Hematopoietic multipotent progenitor cell treated with erythropoietin and hydrocortisone succinate and interleukin-3 and kit ligand, for 8 days (in vitro differentiated cells): ENCODE data around the gene THSD7A.

Experiments used
- DNase-seq: peaks from one replicate; pipeline ENCODE4 v3.0.0-alpha.2; 2015

THSD7A gene

DNA sequence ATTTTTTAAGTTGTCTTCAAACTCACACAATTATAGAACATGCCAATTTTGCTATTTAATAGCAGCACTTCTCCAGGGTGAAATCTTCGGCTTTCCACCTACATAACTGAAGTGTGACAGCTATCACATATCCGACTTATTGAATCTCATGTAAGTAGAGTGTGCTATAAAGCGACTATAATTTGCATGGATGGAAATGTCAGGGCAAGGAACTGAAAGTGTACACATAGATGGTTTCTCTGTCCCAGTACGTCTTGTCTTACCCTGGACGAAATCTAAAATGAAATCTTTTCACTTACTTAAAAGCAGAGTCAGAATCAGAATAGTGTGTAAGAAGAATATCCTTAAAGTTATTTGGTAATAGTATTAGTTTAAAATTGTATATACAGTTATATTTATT lies 132.3 kb downstream of the THSD7A start:
- no peak for DNase-seq

DNA sequence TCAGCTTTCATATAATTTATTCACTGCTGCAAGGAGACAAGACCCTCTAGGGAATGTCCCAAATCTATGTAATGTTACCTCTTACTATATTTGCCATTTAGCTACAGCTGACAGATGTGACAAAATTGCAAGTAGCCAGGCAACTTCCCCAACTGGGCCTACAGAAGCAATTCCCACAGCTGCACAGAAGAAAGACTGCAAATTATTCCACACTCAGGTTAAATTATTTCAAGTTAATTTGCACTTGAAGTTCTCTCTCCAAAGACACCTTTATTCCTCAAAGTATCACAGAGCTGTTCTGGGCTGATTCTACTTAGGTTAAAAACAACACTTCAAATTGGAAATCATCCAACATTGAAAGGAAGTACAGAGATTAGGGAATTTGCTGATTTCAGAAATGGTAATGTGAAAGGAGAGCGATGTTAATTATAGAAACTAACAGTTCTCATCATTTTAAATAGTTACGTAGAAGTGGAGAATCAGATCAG lies 133.6 kb downstream of the THSD7A start:
- DNase-seq: no peak

DNA sequence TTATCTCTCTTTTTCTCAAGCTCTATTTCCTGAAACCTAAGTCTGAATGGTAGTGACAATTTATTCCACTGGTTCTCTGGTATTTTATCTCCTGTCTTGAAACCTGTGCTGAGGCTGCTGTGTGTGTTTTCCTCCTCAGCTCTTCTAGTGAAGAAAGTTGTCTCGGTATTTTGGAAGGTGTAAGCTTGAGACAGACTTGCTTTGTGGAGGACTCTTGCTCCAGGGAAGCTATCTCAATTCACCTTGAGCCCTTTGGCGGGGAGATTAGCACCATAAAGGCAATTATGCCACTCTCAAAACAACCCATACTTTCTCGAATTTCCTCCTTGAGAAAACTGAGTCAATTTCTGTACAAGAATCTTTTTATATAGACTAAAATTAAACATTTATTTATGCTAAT lies 141.6 kb downstream of the THSD7A start:
- no peak for DNase-seq

DNA sequence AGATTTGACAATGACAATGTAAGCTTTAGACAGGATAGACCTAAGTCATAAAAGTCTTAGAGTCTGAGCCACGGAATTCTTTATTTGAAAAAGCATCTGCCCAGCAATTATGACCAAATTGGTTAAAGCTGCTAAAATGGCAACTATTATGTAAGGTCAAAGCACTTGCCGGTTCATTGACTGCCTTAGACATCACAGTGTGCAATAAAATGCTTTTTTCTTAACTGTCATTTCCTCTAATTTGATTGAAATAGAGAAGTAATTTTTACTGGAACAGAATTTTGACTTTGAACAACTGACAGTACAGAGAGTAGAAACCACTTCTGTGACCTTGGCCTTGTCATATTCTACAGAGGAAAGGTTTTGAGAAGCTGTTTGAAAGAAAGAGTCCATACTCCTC lies 142.9 kb downstream of the THSD7A start:
- no peak for DNase-seq

DNA sequence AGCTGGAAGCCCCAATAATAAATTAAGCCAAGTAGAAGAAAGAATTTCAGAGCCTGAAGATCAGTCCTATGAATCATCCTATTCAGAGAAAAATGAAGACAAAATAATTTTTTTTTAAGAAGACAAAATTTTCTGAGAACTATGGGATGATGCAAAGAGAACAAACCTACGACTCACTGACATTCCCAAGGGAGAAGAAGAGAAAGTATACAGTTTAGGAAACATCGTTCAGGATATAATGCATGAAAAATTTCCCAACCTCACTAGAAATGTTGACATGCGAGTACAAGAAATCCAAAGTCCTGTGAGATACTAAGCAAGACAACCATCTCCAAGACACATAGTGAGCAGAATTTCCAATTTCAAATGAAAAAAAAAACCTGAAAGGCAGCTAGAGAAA lies 150.5 kb downstream of the THSD7A start:
- DNase-seq: no peak

DNA sequence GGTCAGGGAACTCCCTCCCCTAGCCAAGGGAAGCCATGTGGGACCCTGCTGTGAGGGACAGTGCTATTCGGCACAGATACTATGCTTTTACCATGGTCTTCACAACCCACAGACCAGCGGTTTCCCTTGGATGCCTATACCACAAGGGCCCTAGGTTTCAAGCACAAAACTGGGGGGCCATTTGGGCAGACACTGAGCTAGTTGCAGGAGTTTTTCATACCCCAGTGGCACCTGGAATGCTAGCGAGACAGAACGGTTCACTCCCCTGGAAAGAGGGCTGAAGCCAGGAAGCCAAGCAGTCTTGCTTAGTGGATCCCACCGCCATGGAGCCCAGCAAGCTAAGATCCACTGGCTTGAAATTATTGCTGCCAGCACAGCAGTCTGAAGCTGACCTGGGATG lies 156.8 kb downstream of the THSD7A start:
- DNase-seq: no peak

GRCh38 chr7:11668727-11669126 lies 163.3 kb downstream of the THSD7A start:
- no peak for DNase-seq

GRCh38 chr7:11667810-11668185 lies 164.2 kb downstream of the THSD7A start:
- no peak for DNase-seq

DNA sequence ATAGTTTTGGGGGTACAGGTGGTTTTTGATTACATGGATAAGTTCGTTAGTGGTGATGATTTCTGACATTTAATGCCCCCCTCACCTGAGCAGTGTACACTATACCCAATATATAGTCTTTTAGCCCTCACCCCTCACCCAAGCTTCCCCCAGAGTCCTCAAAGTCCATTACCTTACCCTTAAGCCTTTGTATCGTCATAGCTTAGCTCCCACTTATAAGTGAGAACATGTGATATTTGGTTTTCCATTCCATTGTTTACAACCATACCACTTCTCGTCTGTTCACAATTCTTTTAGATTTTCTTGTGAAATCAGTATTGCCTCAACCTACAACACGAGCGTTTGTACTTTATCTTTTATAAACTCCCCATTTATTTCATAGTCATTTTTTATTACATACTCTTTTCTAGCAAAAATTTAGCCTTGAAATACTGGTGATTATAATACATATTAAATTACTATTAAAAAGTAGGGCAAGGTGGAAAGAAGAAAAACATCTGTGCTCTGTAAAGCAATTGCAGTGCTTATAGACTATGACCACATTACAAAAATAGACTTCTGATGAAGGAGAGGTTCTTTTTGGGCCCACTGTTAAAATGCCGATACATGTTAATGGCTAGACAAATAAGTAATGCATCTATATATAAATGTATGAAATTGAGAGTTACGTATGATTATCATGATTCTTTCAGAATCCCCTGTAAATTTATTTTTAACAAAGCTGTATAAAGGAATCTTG lies 164.8 kb downstream of the THSD7A start:
- DNase-seq: no peak

DNA sequence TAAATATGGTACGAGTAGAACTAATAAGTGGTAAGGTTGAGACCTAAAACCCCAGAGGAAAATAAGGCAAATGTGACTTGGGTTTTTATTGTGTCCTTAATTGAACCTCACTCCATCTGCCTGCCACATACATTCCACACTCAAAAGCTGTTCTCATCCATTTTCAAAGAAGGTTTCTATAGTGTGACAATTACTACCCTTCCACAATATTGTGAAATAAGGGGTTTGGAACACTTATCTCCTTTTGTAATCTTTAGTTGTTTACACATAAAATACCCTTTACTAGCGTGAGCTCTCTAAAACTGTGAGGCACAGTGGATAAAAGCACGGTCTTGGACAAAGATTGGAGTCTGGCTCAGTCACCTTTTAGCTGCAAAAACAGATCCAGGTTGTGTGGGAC lies 166.6 kb downstream of the THSD7A start:
- DNase-seq: no peak

DNA sequence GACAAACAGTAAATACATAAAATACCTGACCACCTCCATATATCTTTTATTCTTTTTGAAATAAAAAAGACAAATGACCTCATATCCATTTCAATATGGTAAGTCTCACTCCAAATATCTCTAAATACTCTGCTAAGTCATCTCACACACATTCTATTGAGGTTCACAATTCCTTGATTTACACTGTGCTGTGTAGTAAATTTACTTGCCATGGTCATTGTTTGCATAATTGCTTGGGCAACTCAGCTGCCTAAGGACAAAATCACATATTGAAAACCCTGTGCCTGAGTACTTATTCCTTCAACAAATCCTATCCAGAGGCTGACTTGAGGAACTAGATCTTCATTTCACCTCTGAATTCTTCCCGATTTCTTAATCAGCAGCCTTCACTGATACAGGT lies 176.4 kb downstream of the THSD7A start:
- DNase-seq: no peak

- DNase-seq: no peak
Measured at GRCh38 chr7:11655163-11655562, 176.8 kb downstream of the THSD7A start.

DNA sequence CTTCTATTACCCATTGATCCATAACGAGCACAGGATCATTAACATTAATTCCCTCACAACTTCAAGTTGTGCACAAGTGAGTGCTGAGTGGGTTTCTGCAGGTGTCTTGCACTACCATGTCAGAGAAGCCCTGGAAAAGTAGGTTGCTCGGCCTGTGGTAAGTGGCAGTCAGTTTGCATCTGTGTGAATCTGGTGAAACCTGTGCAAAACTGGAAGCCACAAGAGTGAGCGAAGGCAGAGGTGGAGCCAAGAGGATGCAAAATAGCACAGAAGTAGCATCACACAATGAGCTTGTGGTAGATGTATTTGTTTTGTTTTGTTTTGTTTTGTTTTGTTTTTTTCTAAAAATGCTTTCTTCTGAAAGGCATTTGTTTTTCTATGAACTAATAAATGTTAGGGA lies 181.5 kb downstream of the THSD7A start:
- DNase-seq: no peak

DNA sequence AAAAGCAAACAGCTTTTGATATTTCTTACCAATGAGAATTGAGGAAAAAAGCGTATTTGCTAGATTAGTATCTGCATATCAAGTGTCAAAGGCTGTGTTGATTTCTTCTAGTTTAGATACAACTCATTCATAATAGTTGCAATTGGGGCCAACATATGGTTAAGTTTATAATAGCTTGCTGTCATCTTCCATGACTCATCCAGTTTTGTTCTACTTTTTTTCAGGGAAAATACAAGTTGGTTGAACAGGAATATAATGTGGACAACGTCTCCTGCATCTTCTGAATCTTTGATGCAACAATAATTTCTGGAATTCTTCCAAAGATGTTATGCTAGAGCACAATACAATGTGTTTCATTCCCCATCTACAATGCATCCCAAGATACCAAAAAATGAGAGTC lies 182.0 kb downstream of the THSD7A start:
- no peak for DNase-seq

DNA sequence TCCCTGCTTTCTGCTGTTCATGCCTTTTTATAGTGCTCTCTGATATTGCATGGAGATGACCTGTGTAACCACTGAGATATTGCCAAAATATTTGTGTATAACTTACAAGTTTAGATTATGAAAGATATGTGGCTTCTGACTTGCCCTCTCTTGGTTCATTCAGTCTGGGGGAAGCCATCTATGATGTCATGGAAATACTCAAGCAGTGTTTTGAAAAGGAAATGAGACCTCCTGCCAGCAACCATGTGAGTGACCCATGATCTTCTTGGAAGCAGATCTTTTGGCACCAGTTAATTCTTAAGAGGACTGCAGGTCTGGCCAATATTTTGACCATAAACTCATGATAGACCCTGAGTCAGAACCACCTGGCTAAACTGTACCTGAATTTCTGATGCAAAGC lies 183.0 kb downstream of the THSD7A start:
- no peak for DNase-seq

DNA sequence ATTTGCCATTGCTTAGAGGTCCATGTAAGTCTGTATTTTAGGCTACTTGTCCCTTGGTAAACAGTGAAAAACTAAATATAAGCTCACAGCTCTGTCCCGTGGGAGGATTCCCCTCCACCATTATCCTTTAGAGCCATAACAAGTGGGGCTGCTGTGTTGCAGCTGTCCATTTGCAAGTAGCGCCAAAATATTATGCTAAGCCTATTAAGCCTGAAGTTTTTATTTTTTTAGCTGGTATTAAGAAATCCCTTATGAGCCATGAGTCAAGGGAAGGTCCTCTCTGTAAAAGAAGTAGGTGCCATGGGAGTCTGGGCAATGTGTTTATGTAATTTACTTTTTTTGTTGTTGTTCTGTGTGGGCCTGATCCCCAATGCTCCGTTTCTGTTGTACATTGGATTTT lies 183.9 kb downstream of the THSD7A start:
- DNase-seq: no peak

GRCh38 chr7:11642841-11643240 lies 189.2 kb downstream of the THSD7A start:
- DNase-seq: no peak

DNA sequence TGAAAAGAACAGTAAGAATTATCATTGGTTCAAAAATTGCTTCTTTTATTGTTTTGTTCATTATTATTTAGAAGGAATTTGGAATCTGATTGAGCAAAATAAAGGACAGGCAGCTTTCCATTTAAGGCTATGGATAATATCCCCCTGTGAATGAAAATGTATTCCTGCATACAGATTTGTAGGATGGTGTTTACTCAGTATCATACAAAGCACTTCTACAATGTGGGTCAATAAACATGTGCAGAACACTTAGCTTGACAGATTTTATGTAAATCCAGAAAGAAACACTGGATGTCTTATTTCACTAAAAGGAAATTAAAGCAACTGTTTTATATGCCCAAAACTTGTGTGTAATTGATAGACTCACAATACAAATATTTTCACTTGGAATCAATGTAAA lies 189.7 kb downstream of the THSD7A start:
- no peak for DNase-seq

GRCh38 chr7:11638011-11638774 lies 193.8 kb downstream of the THSD7A start:
- DNase-seq: no peak

GRCh38 chr7:11636274-11636673 lies 195.7 kb downstream of the THSD7A start:
- no peak for DNase-seq

DNA sequence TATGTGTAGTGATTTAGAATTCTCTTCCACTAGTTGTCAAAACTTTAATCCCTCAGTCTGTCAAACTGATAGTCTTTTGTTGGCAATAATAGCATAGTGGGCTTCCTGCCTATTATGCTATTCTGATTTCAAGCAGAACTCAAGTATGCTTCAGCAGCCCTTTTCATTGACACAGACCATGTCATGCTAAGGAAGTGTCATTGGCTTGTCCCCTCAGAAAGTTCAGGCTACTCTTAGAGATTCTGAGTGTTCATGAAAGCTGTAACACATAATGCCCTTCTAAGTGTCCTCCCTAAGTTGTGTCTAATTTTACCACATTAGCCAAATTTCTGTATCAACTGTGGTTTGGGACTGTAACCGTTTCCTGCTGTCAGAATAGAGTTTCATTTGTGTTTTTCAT lies 198.7 kb downstream of the THSD7A start:
- no peak for DNase-seq

DNA sequence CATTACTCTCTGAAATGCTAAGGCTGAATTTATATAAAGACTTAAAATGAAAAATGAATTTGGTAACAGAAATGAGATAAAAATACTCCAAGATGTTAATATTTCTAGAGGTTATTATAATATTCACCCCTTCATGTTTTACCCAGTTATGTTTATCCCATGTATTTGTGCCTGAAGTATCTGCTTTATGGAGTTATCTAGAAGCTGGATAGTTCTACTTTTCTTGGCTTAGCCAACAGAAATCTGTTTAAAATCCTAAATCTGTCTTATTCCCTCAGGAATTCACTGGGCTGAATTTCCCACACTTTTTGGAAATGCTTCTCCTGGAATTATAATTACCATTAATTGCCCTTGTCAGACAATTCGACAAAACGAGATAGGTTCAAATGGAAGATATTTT lies 201.6 kb downstream of the THSD7A start:
- no peak for DNase-seq

DNA sequence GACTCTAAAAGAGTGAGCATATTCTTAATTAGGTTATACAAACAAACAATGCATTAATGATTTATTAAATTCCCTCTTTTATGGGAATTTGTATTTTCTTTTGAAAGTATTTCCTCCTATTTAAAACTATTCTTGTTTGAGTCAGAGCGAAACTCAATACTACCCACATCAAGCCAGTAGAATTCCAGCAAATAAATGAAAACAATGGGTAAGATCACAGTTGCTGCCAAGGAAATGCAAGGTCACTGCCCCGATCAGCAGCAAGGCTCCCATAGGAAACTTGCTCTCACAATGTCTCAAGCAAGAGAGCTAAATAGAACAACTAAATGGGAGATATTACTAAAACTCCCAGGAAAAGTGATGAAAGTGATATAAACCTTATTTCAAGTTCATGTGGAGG lies 206.3 kb downstream of the THSD7A start:
- DNase-seq: no peak

- DNase-seq: no peak
Measured at GRCh38 chr7:11623093-11623678, 208.8 kb downstream of the THSD7A start.
